HG02610 (cell line): ENCODE measurements around the gene MAPKAP1.

ENCODE experiments used
- ATAC-seq: cut with Tn5 transposase; IDR thresholded peaks from one replicate; pipeline ENCODE4 v1.9.1; 2021; ENCODE audit warnings: mild to moderate bottlenecking, moderate library complexity; ENCODE audit not compliant: unreplicated experiment

MAPKAP1 gene

DNA sequence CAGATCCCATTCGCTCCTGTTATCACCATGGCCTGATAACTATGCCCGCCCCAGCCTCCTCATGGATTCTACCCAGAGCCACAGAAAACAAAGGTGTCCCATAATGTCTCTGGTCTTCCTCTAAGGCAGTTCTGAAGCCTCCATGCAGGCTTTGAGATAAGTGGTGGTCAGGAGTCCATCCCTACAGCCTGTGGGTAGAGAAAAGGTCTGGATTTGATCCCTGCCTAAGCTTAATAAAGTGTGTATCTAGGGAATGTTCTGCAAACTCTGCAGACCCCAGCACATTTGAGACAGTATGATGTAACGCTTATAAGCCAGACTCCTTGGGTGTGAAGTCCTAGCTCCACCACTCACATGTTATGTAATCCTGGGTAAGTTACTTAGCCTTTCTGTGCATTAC, 187.3 kb downstream of the MAPKAP1 start:
- no peak for ATAC-seq

DNA sequence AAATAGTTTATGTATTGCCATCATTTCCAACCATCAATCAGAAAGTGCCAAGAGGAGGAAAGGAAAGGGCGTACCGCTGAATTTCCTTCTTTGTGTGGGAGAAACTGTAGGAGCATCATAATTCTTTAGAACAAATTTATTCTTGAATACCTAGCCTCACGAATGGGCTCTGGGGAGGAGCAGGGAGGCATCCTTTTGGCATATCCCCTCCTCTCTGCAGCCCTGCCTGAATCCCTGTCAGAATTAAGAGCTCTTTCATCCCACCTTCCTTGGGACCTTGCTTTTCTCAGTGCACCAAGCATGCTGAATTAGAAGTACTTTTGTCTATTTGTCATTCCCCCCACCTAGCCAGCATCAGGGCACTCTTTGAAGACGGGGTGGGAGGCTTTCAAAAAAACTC, 189.4 kb downstream of the MAPKAP1 start:
- no peak for ATAC-seq

DNA sequence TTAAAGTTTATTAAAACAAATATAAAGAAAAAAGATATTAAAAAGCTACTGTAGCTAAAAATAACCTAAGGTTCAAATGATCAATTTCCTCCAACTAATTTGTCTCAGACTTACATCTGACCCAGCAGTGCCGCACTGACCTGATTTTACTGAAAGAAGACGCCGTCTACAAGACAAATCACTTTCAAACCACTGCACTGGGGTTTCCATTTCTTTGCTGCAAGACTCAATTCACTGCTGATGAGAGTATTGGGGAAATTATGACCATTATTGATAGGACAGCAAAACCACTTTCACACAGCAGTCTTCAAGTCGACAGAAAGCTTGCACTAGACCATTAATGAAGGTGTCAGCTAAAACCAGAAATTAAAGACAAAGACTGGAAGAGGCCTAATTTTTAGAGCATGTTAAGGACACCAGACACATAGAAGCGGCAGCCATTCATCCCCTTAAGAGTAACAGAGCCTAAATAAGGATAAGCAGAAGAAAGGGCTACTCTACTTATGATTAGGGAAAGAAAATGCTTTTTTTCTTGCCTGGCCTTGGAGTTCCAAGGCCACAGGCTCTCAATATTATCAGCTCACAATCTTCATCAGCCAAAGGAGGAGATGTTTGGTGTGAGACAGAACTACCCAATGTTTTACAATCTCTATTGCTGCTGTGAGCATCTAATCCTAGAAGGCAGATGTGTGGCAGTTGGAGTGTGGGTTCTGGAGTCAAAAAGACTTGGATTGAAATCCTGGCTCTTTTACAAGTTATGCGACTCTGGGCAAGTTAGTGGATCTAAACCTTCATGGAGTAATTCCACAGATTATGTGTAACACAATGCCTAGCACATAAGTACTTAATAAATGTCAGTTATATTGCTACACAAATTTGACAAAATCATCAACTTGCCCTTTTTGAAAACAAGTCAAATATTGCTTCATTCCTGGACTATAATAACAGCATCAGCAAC, 190.7 kb downstream of the MAPKAP1 start:
- no peak for ATAC-seq

DNA sequence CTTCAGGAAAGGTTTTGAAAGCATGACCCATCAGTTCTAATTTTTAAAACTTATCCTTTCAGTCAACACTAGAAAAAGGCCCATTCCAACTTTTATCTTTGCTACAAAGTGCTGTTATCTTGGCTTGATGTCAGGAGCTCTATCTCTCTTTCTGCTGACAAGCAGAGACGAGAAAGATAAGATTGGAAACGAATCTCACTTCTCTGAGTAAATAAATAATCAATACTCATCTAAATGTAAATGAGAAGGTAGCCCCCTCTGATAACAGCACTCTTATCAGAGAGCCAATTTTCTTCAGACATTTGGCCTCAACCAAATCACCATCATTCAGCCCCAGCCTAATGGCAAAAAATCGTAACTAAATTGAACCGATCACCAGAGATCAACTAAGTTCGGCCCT, 191.7 kb downstream of the MAPKAP1 start:
- no peak for ATAC-seq

DNA sequence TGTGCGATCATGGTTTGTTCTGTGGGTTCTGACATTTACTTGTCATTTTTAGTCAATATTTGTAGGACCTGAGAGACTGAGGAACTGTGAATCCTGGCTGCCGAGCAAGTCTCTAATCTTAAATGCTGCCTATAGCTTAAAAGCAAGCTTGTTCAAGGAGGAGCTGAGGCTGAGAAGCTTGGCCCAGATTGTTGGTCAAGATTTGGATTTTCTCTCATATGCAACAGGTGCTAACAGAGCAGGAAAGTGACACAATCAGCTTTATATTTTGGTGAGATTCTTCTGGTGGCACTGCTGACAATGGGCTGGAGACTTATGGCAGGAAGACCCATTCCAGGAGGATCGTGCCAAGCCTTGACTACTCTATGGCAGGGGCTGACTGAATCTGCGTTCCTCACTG, 192.5 kb downstream of the MAPKAP1 start:
- no peak for ATAC-seq

DNA sequence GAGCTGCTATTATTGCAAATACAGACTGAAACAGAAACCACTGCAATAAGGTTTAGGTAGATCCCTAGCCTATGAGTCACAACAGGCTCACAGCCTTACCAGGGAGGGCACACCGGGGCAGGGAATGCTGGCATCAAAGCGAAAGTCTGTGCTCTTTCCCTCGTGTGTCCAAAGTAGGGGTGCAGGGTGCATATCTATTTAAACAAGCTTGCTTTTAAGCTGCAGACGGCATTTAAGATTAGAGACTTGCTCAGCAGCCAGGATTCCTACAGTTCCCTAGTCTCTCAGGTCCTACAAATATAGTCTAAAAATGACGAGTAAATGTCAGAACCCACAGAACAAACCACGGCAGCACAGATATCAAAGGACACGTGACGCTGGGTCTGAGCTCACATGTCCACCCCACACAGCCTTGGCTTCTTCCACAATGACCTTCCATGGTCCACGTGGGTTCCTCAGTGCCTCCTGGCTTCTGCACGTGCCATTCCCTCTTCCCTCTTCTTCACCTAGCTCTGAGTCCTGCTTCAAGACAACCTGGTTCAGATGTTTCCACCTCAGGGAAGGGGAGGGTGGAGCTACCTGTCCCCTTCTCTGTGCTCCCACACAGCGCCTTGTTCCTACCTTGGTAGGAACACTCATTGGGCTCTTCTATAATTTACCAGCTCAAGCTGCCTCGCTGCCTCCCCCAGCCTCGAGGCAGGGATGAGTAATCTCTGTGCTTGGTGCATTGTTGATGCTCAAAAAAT, 193.2 kb downstream of the MAPKAP1 start:
- peak; percentile 99 for ATAC-seq

DNA sequence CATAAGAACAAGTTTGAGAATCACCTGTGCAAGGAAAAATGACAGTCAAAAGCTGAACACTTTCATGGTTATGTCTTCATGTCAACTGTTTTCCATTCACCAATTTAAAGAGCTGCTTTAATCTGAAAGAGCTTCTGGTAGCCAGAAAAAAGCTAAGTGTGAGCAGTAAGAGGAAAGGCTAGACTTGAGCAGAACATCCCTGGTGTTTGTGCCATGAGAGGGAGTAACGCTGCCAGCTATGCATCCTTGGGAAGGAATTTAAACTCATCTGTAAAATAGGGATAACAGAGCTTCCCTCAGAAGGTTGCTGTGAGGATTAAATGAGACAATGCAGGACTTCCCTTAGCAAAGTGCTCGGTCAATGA, 193.7 kb downstream of the MAPKAP1 start:
- ATAC-seq, result no peak

DNA sequence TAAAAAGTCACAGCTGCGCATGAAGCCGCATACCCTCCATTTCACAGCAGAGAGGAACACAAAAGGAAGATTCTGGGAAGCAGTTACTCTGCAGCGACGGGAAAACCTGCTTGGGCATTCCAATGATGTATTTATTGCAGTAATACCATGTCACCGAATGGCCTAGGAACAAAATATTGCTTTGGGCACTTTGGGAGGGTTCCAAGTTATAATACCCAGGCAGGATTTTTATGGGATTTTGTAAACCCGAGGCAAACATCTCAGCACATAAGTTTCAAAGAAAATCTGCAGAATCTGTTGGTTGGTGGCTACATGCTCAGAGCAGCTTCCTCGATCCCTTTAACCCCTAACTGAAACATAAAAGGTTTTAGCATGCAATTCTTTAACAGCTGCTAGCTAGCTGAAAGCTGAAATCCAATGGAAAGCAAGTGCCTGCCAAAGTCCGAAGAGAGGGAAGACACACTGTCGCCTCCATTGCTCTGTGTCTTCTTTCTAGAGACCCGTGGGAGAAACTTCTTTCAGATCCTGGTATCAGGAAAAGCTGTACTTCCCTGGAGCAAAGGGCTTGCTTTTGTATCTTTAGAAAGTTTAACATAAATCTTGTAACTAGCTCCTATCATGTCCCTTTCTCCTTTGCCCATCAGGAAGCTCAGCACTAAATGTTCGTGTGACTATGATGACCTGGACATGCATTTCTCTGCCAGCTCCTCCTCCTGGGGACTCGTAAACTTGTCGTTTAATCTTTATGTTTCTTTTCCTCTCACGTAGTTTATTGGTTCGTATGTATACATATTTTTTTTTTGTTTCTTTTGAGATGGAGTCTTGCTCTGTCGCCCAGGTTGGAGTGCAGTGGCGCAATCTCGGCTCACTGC, 195.0 kb downstream of the MAPKAP1 start:
- ATAC-seq, result no peak

DNA sequence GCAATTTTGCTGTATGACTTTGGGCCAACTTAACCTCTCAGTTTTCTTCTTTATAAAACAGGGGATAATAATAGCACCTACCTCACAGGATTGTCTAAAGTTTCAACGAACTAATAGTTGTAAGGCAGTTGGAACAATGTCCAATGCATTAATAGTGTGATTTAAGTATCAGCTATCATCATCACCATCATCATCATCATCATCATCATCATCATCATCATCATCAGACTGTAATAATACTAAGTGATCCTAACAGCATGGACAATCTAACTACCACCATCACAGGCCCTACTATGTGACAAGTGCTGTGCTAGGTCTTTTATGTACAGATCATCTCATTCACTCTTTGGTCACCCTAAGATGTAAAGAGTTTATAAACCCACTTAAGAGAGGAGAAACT, 196.0 kb downstream of the MAPKAP1 start:
- no peak for ATAC-seq

DNA sequence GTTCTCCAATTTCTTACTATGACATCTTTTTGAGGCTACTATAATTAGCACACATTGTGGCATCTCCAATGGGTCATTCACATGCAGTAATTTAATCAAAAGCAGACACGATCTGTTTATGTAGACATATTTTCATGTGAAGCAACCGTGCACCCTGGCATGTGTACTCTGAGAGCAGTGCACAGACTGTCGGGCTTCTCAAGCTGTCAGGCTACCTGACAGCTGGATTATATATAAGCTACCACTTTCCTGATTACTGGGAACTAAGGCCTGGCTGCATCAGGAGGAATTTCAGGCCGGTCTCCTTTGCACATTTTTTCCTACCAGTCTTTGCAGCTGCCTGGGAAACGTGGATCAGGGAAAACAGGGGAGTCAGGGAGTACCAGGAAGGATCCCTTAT, 197.5 kb downstream of the MAPKAP1 start:
- no peak for ATAC-seq

DNA sequence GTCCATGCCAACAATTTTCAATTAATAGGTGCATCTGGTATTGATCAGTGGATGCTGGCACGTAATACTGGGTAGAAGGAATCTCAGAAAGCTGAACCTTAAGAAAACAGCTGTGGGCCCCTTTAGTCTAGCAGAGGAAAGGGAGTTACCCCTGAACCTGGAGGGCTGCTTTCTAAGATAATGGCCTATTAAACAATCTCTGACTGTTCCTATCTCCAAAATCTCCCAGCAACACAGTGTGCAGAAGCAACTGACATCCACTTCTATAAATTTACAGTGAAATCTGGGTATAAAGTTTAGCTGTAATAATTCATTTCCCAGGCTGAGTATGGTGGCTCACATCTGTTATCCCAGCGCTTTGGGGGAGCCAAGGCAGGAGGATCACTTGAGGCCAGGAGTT, 198.8 kb downstream of the MAPKAP1 start:
- ATAC-seq, result no peak

DNA sequence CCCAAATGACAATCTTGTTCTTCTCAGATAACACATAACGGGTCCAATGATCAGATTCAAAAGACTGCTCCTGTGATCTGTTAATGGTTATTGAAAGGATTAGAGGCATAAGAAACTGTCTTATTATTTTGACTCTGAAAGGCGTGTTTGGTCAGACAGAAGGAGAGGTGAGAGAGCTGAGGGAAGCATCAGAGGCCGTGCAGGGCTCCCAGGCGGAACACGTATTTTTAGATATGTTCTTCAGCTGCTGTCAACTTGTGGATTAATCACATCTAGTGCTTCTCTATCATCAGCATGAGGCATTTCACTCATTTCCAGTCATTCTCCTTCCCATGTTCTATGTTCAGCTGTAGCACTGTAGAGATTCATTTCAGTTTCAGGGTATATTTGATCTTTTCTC, 199.8 kb downstream of the MAPKAP1 start:
- no peak for ATAC-seq

DNA sequence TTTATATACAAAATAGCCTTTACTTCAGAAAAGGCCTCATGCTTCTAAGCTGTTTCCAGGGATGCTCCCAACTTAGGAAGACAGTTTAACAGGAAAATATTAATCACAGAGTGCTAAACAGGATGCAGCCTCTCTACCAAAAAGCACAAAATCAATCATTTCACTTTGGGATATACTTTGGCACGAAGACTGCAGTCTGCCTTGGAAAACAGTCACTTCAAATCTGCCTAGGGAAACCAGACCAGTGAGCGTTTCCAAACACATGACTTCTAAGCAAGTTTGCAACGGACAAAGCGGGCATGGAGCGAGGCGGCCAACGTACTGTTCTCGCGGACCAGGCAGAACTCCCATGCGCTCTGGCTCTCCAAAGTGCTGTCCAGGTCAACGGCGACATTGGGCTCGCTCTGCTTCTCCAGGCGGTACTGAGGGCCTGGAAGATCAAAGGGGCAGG, 201.0 kb downstream of the MAPKAP1 start:
- no peak for ATAC-seq

DNA sequence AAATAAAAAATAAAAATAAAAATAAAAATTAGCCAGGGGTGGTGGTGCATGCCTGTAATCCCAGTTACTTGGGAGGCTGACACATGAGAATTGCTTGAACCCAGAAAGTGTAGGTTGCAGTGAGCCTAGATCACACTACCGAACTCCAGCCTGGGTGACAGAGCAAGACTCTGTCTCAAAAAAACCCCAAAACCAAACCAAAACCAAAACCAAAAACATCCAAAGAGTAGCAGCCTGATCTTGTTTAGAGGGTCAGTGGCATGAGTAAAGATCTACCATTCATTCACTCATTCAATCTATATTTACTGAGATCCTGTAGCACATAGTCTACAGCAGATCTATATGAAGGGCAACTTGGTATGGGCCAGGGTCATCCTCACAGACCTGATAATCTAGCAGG, 202.4 kb downstream of the MAPKAP1 start:
- no peak for ATAC-seq

DNA sequence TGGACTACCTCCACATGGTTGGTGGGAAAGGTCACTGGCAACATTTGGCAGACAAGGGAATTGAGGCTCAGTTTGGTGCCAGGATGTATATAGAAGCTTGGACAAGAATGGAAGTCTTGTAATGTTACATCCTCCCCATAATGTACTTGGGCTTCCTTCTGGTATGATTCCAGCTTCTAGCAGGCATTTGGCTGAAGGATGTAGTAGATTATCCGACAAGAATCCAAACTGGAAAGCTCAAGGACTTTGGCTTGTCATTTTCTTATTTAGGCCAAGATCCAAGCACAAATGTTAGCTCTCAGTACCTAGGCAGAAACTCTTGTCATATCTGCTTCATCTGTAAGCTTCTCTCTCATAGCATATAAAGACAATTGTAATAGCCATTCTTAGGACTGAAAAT, 209.1 kb downstream of the MAPKAP1 start:
- ATAC-seq, result no peak

DNA sequence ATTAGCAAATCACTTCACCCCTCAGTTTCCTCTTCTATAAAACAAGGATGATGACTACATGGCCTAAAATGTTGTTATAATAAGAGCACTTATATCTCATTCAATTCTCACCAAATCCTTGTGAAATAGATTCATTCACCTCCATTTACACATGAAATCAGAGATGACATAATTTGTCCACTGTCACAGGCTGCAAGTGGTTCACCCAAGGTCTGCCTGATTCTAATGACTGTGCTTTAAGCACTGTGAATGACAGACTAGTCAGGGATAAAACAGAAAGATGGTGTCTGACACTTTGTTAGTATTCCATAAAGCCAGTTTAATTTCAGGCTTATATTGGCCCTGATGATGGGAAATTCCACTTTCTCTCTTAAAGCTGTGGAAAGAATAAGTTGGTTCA, 209.5 kb downstream of the MAPKAP1 start:
- ATAC-seq, result no peak

DNA sequence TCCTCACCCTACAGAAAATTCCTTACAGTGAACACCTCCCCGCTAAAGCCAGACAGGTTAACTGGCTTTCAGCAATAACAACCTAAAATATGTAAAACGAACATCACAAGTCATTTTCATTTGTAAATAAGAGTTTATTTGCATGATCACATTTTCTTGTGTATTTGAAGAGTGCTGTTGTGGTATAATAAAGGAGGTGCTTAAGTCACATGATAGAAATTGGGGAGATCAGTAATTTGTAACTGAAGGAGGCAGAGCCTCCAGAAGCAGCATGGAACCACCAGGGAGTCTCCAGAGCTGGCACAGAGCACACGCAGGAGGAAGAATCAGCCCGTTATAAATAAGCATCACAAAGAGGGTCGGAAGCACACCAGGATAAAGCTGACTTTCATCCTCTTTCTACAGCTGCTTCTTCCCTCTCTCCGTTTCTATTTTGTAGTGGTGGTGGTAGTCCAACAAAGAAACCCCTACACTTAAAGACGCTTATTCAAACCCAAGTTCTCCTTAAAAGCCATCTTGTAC, 210.6 kb downstream of the MAPKAP1 start:
- no peak for ATAC-seq

DNA sequence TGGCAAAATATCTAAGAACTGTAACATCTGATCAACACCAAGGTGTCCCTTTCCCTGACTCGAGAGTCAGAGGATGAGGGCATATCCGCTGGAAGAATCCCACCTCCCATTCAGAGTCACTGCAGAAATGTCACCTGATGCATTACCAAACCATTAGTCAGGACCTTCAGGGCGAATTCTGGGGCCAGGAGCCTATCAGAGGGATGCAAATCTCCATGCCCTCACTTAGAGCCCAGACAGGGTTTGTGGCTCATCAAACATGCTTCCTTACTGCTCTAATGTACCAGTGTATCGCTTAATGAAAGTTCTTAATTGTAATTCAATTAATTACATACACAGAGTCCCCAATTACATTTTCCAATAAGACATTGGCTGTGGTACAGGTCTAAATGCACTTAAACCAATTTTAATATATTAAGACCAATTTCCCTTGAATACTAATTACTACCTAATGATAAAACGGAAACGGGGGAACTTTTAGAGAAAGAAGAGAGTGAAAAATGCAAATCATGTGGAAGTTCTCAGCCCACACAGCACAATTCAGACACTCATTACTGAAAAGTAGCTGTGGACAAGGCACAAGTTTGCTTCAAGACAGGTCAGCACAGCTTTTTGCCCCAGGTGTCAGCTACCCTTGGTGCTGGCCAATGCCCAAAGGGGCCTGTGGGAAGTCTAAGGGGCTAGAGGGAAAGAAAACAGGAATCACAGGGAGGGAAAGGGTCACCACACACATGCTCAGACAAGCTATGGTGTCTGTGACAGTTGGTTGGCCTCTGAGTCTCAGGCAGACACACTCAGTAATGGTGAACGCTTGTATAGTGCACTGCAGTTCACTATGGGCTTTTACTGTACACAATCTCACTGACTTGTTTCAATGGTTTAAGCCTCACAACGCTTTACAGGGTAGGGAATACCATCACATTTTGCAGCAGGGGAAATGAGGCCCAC, 211.6 kb downstream of the MAPKAP1 start:
- ATAC-seq, result peak; percentile 77

DNA sequence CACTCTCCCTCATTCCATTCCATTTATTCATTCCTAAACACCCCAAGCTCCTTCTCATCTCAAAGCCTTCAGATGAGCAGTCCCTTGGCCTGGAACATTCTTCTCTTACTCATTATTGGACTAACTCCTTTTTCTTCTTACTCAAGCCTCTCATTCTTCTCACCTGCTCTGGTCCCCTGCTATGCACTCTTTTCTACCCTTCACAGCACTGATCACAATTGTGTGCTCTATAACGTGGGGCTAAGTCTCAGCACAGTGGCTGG, 212.4 kb downstream of the MAPKAP1 start:
- ATAC-seq, result no peak
